Measurements from ENCODE around the gene BST1. TPM values are rescaled to one million over a fixed set of nuclear protein-coding genes. Genes with fewer than 3 reads are reported as not detected.

Gene BST1
- total RNA-seq (2021) = 0.48 TPM in 1 of 2 replicates, not detected in the other
- long read RNA-seq, partial matches to known transcripts = 1 of 3 reads
- long read RNA-seq, other reads (novel, unspliced or antisense) = 2 of 3 reads

- Mint-ChIP-seq H3K4me3 (0 out of 5 replicates have a peak within 1 kb of the TSS, but pooled peaks of 1 of the 2 experiments have one; percentile 36), H3K27ac (no peak within 1 kb of the TSS; a peak in 1 of 7 replicates), H3K27me3 (ENCODE audit: low read depth) (peaks cover 3% of the 10 kb centered on the region; the same call in 1 of the 2 replicates), H3K36me3 (ENCODE audit: insufficient read depth in 1 of 3, low read depth in 3 of 3) (peaks cover 8 to 17% (median 13%) of the 10 kb centered on the region in 3 experiments), H3K4me1 (peaks cover 13 to 17% of the 10 kb centered on the region in 2 experiments), H3K9me3 (peaks cover 11 to 21% of the 10 kb centered on the region in 2 experiments)
- Histone ChIP-seq H2BK120ac (ENCODE audit: low read depth, low read length, poor library complexity, severe bottlenecking) (no peak within 1 kb of the TSS), H4K91ac (ENCODE audit: insufficient read length, low read depth, low read length) (no peak within 1 kb of the TSS), H2BK15ac (ENCODE audit: low read depth, low read length) (no peak within 1 kb of the TSS), H3K9me3 (ENCODE audit: control insufficient read depth, low read depth, low read length) (no peaks in the 10 kb centered on the region), H3K4me2 (ENCODE audit: insufficient read depth, insufficient read length, low read length) (no peak within 1 kb of the TSS), H3K23ac (ENCODE audit: insufficient read length, low read depth, low read length) (no peak within 1 kb of the TSS), H4K5ac (ENCODE audit: insufficient read length, low read depth, low read length) (no peak within 1 kb of the TSS), H3K56ac (ENCODE audit: insufficient read length, low read depth, low read length) (no peak within 1 kb of the TSS), H3K18ac (ENCODE audit: insufficient read length, low read depth, low read length) (no peak within 1 kb of the TSS), H3K4me1 (ENCODE audit: insufficient read depth, low read length) (no peaks in the 10 kb centered on the region; the same call in 1 of the 2 replicates), H2AFZ (ENCODE audit: low read length) (no peak within 1 kb of the TSS), H3K23me2 (ENCODE audit: insufficient read length, low read depth, low read length, poor library complexity, severe bottlenecking) (no peaks in the 10 kb centered on the region), H3K79me2 (ENCODE audit: insufficient read depth, low read length) (no peaks in the 10 kb centered on the region), H3T11ph (ENCODE audit: low read length) (no peak within 1 kb of the TSS), H3K14ac (ENCODE audit: insufficient read depth, low read length) (no peak within 1 kb of the TSS; the same call in 1 of the 2 replicates), H4K8ac (replicated peaks; ENCODE audit: insufficient read length, low read depth, low read length) (no peak within 1 kb of the TSS), H2BK5ac (ENCODE audit: insufficient read length, low read length) (no peak within 1 kb of the TSS), H3K27me3 (ENCODE audit: insufficient read depth, low read length) (no peaks in the 10 kb centered on the region), H3K27ac (ENCODE audit: insufficient read length, low read depth, low read length) (no peak within 1 kb of the TSS), H2BK20ac (ENCODE audit: low read depth, low read length, poor library complexity, severe bottlenecking) (no peak within 1 kb of the TSS), H3K4ac (ENCODE audit: low read depth, low read length) (no peak within 1 kb of the TSS), H2AK5ac (ENCODE audit: insufficient read length, low read length) (no peak within 1 kb of the TSS), H3K79me1 (ENCODE audit: insufficient read depth, low read depth, low read length, poor library complexity, severe bottlenecking) (no peaks in the 10 kb centered on the region), H3K9ac (ENCODE audit: extremely low read depth, insufficient read length, low read length) (no peak within 1 kb of the TSS), H4K20me1 (ENCODE audit: control insufficient read depth, insufficient read depth, insufficient read length) (no peaks in the 10 kb centered on the region), H2BK12ac (ENCODE audit: insufficient read length, low read depth, low read length) (no peak within 1 kb of the TSS)
- no CpG with 5 or more reads among the region's 43 CpGs for WGBS (ENCODE audit: extremely low coverage, insufficient read length, low lambda C conversion rate)
- peak; percentile 55 for DNase-seq
- no peak for TF ChIP-seq CTCF (conservative IDR thresholded peaks at IDR 0.05)
These were observed at the start of gene BST1 for GRCh38 chr4:15702941-15703403. TSS of gene BST1 (plus strand) at chr4:15703065. CDS start at chr4:15703145, 80 bp downstream.
